GM21390 (cell line): Measurements from ENCODE around the gene LIMS3.
"Not testable (repeated sequence)": the region's sequence is repeated elsewhere in the genome, so short reads cannot be mapped to it uniquely, and the experiment has no call there.

Experiments
- ATAC-seq: cut with Tn5 transposase; IDR thresholded peaks from one replicate; pipeline ENCODE4 v1.9.1; 2021; ENCODE audit not compliant: unreplicated experiment

LIMS3 gene

DNA sequence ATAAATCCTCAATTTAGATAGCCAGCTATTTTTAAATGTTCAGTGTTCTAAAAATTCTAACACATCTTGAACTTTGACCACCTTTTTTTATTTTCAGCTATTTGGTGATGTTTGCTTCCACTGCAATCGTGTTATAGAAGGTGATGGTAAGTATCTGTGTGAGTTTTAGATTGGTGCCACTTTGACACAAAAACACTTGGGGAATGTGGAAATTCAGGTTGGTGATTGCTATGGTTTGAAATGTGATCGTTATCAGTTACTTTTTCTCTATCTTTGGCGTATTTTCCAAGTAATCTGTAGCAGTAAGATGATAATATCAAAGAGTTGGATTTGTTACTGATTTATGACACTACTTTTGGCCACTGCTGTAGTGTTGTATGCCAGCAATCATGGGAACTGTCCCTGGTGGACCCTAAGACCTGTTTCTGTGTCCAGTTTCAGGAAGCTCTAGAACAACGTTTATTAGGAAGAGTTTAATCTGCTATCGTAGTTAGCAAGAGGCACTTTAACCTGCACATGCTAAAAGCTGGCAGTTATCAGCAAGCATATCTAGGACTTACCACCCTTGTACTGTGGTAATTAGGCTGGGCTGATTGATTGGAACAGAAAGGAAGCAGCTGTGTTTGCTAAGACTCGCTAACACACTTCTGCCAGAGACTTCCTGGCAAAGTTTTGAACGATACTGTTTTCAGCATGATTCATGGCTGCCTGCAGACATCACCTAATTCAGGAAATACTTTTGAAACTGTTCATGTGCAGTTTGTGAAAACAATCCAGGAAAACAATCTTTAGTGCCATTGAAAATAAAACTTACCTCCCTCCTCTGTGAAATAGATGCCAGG, 23.3 kb downstream of the LIMS3 start:
- ATAC-seq = not testable (repeated sequence)

DNA sequence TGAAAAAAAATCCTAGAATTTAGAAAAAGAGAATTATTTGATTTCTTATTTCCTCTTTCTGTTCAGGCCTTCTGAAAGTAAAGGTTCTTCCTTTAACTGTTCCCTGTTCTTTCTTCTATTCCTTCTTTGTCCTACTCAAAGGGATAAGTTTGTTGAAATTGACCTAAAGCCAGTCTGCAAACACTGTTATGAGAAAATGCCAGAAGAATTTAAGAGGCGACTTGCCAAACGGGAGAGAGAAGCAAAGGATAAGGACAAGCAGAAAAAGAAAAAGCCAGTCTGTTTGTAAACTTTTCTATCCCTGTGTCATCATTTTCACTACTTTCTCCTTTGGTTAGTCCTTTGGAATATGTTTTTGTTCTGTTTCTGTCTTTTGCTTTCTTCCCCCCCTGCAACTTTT, 26.0 kb downstream of the LIMS3 start:
- not testable (repeated sequence) for ATAC-seq

DNA sequence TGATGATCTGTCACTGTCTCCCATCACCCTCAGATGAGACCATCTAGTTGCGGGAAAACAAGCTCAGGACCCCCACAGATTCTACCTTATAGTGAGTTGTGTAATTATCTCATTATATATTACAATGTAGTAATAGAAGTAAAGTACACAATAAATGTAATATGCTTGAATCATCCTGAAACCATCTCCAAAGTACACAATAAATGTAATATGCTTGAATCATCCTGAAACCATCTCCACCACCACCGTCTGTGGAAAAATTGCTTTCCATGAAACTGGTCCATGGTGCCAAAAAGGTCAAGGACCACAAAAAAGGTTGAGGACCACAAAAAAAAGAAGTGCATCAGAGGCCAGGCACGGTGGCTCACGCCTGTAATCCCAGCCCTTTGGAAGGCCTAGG, 29.3 kb downstream of the LIMS3 start:
- not testable (repeated sequence) for ATAC-seq

DNA sequence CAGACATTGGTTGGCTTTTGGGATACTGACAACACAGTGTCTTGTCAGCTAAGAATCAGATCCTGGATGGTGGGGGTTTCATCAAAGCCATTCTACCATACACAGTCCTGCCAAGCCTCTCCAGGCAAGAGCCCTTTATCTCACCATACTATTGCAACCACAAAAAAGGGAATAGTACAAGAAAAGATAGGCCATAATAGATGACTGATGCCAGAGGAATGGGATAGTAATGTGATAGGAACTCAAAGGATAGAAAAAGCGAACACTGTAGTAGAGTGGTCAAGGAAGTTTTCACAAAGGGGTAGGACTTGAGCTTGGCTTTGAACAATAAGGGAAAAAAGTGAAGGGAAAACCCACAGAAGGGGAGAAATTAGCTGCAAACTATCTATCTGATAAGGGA, 30.7 kb downstream of the LIMS3 start:
- not testable (repeated sequence) for ATAC-seq

DNA sequence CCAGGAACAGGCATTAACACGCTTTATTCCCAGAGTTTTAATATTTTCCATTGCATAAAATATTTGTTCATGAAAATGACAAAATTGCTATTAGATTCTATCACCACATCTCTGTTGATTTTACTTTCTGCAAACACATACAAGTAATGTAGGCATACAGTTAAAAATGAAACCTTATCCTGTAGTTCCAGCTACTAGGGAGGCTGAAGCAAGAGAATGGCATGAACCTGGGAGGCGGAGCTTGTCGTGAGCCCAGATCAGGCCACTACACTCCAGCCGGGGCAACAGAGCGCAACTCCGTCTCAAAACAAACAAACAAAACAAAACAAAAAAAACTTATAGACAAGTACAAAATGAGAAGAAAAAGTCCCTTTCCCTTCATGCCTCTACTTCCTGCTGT, 38.0 kb downstream of the LIMS3 start:
- ATAC-seq = not testable (repeated sequence)

DNA sequence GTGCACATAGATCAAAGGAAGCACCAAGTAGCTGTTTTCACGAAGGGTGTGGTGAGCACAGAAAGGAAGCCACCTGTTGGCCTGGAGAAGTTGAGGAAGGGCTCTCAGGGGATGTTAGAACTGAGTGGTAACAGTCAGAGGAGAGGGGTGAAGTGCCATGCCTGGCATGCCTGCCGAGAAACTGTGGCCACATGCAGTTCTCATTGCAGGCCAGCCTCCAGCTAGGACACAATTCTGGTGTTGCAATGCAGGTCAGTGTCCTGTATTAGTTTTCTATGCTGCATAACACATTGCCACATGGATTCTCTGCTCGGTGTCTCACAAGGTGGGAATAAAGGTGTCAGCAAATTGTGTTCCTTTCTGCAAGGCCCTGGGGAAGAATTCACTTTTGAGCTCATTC, 46.9 kb downstream of the LIMS3 start:
- ATAC-seq = not testable (repeated sequence)

DNA sequence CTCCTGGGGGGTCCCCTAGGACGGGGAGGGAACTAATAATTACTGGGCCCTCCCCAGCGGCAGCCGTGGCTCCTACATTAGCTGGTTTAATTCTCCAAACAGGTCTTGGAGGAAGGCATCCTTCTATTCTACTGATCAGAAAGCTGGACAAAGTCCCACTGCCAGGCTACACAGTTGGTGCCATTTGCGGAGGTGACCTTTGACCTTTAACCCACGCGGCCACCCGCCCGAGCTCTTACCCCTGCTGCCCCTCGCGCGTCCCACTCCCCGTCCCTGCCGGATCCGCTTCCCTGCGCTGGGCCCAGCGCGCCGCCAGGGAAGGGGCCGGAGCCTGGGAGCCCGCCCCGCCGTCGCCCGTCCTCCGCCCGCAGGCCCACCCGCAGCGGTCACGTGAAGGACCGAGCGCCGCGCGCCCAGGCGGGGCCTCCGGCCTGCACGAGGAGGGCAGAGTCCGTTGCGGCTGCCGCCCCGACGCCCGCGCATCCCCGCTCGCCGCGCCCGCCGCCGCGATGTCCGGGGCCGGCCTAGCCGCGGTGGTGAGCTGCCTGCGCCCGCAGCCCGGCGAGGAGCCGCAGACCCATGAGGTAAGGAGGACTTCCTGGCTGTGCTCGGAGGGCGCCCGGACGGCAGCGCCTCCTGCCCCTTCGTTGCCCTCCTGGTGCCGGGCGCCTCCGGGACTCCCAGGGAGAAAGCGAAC, 48.9 kb downstream of the LIMS3 start:
- ATAC-seq = not testable (repeated sequence)

DNA sequence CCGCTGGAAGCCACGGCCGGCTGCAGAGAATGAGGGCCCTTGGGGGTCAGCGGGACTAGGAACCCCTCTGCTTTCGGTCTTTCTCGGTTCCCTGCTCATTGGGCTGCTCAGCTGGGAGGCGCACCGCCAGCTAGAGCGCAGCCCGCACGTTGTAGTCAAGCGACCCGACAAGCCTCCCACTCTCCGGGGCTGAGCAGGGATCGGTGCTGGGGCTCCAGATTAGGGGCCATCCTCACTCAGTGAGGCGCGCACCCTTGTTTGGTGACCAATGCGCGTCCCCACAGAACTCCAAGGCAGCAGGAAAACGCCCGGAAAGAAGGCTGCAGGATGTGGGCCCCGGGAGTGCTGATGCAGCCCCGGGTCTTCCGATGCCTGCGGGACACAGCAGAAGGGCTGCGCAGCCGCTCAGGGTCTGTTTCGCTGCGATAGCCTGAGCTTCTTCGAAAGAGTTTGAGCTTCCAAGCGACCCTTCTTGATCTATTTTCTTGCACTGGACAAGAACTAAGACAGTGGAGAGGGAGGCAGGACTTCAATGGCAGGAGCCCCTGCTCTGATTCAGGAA, 49.6 kb downstream of the LIMS3 start:
- not testable (repeated sequence) for ATAC-seq

DNA sequence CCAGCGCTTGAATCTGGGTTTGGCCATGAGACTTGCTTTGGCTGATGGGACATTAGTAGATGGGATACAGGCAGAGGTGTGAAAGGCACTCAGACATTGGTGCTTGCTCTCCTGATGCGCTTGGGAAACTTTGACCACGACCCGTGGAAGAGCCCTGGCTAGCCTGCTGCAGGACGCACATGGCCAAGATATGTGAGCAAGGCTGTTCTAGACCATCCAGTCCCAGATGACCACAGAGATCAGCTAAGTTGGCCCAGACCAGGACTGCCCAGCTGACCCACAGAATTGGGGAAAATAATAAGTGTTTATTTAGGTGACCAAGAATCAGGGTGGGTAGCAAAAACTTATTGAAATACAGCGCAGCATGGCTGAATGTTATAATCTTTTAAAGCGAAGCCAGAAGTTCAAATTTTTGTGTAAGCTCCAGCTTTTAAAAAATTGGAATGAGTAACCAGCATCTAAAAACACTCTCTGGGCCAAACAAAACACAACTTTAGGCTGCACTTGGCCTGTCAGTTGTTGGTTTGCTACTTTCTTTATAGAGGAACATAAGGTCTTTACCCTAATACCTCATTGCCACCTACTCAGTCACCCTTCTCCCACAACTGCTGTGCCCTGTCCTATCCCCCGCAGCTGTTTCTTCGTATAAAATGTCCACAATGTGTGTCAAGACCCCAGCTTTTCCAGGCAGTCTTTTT, 51.8 kb downstream of the LIMS3 start:
- not testable (repeated sequence) for ATAC-seq

DNA sequence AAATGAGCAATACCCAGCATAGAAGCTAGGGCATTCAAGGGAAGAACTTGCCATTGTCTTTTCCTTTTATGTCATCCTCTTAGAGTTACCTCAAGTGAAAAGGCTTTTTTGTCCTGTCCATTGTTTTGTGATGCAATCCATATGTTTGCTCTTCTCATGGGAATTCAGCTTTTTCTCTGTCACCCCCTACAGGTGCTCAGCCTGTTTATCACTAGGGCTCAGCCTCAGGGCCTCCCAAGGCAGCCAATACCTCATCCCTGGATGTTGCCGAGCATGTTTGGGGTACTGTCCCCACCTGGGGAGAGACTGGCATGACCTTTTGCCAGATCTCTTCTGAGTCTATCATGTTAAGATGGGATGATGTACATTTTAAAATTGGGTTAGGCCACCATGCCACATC, 65.5 kb downstream of the LIMS3 start:
- not testable (repeated sequence) for ATAC-seq

DNA sequence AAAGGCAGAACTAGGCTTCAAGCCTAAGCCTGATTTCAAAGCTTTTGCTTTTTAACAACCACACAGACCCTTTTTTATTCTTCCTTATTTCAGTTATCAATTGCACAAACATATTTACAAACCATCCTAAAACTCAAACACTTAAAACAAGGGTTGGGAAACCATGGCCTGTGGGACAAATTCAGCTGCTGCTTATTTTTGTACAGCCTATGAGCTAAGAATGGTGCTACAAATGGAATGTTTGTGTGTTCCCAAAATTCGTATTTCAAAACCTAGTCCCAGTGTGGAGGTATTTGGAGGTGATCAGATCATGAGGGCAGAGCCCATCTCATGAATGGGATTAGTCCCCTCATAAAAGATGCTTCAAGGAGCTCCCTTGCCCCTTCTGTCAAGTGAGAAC, 67.0 kb downstream of the LIMS3 start:
- ATAC-seq = not testable (repeated sequence)

DNA sequence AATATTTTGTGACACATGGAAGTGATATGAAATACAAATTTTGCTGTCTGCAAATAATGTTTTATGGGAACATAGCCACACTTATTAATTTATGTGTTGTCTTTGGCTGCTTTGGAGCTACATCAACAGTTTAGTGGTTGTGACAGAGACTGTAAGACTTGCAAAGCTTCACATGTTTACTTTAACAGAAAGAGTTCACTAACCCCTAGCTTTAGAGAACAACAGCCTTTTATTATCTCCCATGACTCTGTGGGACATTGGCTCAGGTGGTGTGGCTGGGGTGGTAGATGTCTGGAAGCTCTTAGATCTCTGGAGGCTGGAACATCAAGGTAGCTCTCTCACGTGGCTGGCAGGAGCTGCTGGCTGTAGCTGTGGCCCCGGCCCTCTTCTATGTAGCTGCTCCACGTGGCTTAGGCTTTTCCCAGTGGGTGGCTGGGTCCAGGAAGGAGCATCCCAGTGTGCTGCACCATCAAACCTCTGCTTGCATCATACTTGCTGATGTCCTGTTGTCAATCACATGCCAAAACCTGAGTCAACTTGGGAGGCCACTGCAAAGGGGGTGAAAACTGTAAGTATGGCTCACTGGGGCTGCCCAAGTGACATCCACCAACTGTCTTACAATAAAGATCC, 67.7 kb downstream of the LIMS3 start:
- not testable (repeated sequence) for ATAC-seq

DNA sequence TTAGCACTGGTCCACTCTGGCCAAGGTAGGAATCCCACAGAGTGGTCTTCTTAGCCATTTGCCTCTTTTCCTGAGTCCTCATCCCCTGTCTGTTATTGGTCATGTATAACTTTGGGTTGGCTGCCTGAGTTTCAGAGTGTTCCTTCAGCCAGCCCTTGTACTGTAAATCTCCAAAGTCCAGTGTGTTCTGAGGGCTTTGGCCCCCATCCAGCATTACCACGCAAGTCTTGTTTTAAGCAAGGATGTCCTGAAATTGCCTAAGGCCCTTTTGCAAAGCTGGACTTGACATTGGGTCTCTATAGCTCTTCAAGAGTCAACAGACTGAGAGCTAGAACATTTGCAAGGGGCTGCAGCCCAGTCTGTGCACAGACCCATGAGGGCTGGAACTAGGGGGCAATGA, 68.4 kb downstream of the LIMS3 start:
- ATAC-seq = not testable (repeated sequence)

DNA sequence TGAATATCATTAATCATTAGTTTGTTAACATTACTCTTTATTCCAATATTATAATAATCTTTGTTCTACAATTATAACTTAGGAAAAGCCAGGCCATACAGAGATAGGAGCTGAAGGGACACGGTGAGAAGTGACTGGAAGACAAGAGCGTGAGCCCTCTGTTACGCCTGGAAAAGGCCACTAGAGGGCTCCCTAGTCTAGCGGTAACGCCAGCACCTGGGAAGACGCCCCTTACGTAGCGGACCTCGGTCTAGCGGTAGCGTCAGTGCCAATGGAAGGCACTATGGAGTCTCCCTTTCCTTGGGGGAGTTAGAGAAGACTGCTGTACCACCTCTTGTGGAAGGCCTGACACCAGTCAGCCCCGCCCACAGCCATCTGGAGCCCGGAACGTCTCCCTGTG, 71.4 kb downstream of the LIMS3 start:
- ATAC-seq = not testable (repeated sequence)

DNA sequence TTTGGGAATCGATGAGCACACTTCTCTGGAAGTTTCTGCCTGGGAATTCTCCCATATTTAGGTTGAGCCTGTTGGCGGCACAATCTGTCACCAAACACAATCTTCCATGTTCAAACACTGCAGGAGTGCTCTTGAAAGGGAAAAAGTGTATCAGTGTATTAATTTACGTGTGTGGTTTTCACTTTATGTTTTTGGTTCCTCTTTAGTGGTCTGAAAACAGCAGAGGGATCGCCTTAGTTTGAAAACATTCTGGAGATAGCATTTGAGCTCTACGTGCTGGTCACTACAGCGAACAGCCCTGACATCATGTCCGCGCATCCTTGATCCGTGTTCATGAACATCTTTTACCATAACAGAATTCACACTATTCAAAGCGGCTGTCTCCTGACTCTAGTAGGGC, 73.2 kb downstream of the LIMS3 start:
- not testable (repeated sequence) for ATAC-seq
